ENCODE data around the gene TLE5.
"Not testable (repeated sequence)": the region's sequence is repeated elsewhere in the genome, so short reads cannot be mapped to it uniquely, and the experiment has no call there.

TLE5 gene

GRCh38 chr19:3027981-3028304 lies 34.4 kb downstream of the TLE5 start:
- DNase-seq (ENCODE audit: low read depth in 2 of 3, low spot score in 2 of 3) = no peak

GRCh38 chr19:3027292-3027691 lies 35.0 kb downstream of the TLE5 start:
- no peak for DNase-seq (ENCODE audit: low read depth in 2 of 3, low spot score in 2 of 3)

GRCh38 chr19:3026768-3027167 lies 35.5 kb downstream of the TLE5 start:
- no peak for DNase-seq (ENCODE audit: low read depth in 2 of 3, low spot score in 2 of 3)

GRCh38 chr19:3025549-3025886 lies 36.8 kb downstream of the TLE5 start:
- no peak for DNase-seq (ENCODE audit: low read depth in 2 of 3, low spot score in 2 of 3)

GRCh38 chr19:3024870-3025548 lies 37.3 kb downstream of the TLE5 start:
- no peak for DNase-seq (ENCODE audit: low read depth in 2 of 3, low spot score in 2 of 3)

- DNase-seq (ENCODE audit: low read depth in 2 of 3, low spot score in 2 of 3) = no peak
Measured at GRCh38 chr19:3024509-3024869, 37.8 kb downstream of the TLE5 start.

GRCh38 chr19:3020321-3020960 lies 41.9 kb downstream of the TLE5 start:
- DNase-seq (ENCODE audit: low read depth in 2 of 3, low spot score in 2 of 3) = no peak

- DNase-seq (ENCODE audit: low read depth in 2 of 3, low spot score in 2 of 3) = no peak
Measured at GRCh38 chr19:3019211-3019854, 43.0 kb downstream of the TLE5 start.

- DNase-seq (ENCODE audit: low read depth in 2 of 3, low spot score in 2 of 3) = no peak
Measured at GRCh38 chr19:3017923-3018322, 44.4 kb downstream of the TLE5 start.

- DNase-seq (ENCODE audit: low read depth in 2 of 3, low spot score in 2 of 3) = no peak
Measured at GRCh38 chr19:3015126-3016057, 46.9 kb downstream of the TLE5 start.

GRCh38 chr19:3014135-3014534 lies 48.2 kb downstream of the TLE5 start:
- no peak for DNase-seq (ENCODE audit: low read depth in 2 of 3, low spot score in 2 of 3)

- DNase-seq (ENCODE audit: low read depth in 2 of 3, low spot score in 2 of 3) = no peak
Measured at GRCh38 chr19:3013263-3013725, 49.0 kb downstream of the TLE5 start.

GRCh38 chr19:3012621-3013262 lies 49.6 kb downstream of the TLE5 start:
- DNase-seq (ENCODE audit: low read depth in 2 of 3, low spot score in 2 of 3) = no peak

- DNase-seq (ENCODE audit: low read depth in 2 of 3, low spot score in 2 of 3) = not testable (repeated sequence)
Measured at GRCh38 chr19:3012059-3012458, 50.2 kb downstream of the TLE5 start.

- DNase-seq (ENCODE audit: low read depth in 2 of 3, low spot score in 2 of 3) = no peak
Measured at GRCh38 chr19:3010871-3011270, 51.4 kb downstream of the TLE5 start.

GRCh38 chr19:3008994-3009393 lies 53.3 kb downstream of the TLE5 start:
- DNase-seq (ENCODE audit: low read depth in 2 of 3, low spot score in 2 of 3) = no peak

GRCh38 chr19:3007975-3008374 lies 54.3 kb downstream of the TLE5 start:
- no peak for DNase-seq (ENCODE audit: low read depth in 2 of 3, low spot score in 2 of 3)

- no peak for DNase-seq (ENCODE audit: low read depth in 2 of 3, low spot score in 2 of 3)
Measured at GRCh38 chr19:3006075-3006767, 56.1 kb downstream of the TLE5 start.

- no peak for DNase-seq (ENCODE audit: low read depth in 2 of 3, low spot score in 2 of 3)
Measured at GRCh38 chr19:3005345-3005744, 57.0 kb downstream of the TLE5 start.

- no peak for DNase-seq (ENCODE audit: low read depth in 2 of 3, low spot score in 2 of 3)
Measured at GRCh38 chr19:3004522-3004921, 57.8 kb downstream of the TLE5 start.

GRCh38 chr19:3003046-3003445 lies 59.2 kb downstream of the TLE5 start:
- DNase-seq (ENCODE audit: low read depth in 2 of 3, low spot score in 2 of 3) = no peak
